ENCODE results near the gene ANO2. TPM values are rescaled to one million over a fixed set of nuclear protein-coding genes. Genes with fewer than 3 reads are reported as not detected.
"Not testable (repeated sequence)": the region's sequence is repeated elsewhere in the genome, so short reads cannot be mapped to it uniquely, and the experiment has no call there.

The ANO2 gene
- total RNA-seq, 4 donors from 2014 or later: 1.4 to 3.3 (median 2.7) TPM; not detected in 1

- intact Hi-C loops (cut with DNase I; ENCODE audit: low total_unique reads): no loop called here
- TF ChIP-seq EP300 (IDR thresholded peaks at IDR 0.05; ENCODE audit: low read depth) (no peak), POLR2AphosphoS5 (IDR thresholded peaks at IDR 0.05) (no peak), CTCF (IDR thresholded peaks at IDR 0.05) (no peak), POLR2A (IDR thresholded peaks at IDR 0.05) (no peak)
- WGBS, 2 donors (ENCODE audit: low coverage in 1 of 2): 88 to 89% methylated on average over 4 to 8 of the region's 8 CpGs
Measured at GRCh38 chr12:5537771-5538170, 407.3 kb downstream of the ANO2 start.

GRCh38 chr12:5537026-5537615, 407.9 kb downstream of the ANO2 start:
- H3K9me3 ChIP-seq; H3K36me3 ChIP-seq; DNase-seq; intact Hi-C loops (cut with DNase I; ENCODE audit: low total_unique reads); in situ Hi-C loops (cut with MboI; ENCODE audit: low pct_ligation_motif_present in 1 of 4, low pct_unique_long_range_greater_than_20kb in 1 of 4, low sequenced_read_pairs in 3 of 4); H3K27ac ChIP-seq; H3K4me3 ChIP-seq; H3K27me3 ChIP-seq; H3K4me1 ChIP-seq: not testable (repeated sequence)
- 60 to 62% methylated on average over 2 to 13 of the region's 13 CpGs for WGBS, 2 donors (ENCODE audit: low coverage in 1 of 2)

More at GRCh38 chr12:5537771-5538170, 407.3 kb downstream of the ANO2 start:
- Histone ChIP-seq H3K4me3 (no peak overlapping the region), H3K27me3 (no peaks in the 10 kb centered on the region), H3K36me3 (no peaks in the 10 kb centered on the region), H3K4me1 (no peaks in the 10 kb centered on the region), H3K27ac (no peak overlapping the region), H3K9me3 (no peaks in the 10 kb centered on the region)
- in situ Hi-C loops (cut with MboI; ENCODE audit: low pct_ligation_motif_present in 1 of 4, low pct_unique_long_range_greater_than_20kb in 1 of 4, low sequenced_read_pairs in 3 of 4): no loop called here
- DNase-seq: no peak

GRCh38 chr12:5535541-5535940, 409.5 kb downstream of the ANO2 start:
- Histone ChIP-seq H3K4me3 (no peak overlapping the region), H3K4me1 (no peaks in the 10 kb centered on the region), H3K36me3 (no peaks in the 10 kb centered on the region), H3K27ac (no peak overlapping the region), H3K27me3 (no peaks in the 10 kb centered on the region), H3K9me3 (no peaks in the 10 kb centered on the region)
- TF ChIP-seq CTCF (IDR thresholded peaks at IDR 0.05): no peak
- no peak for TF ChIP-seq EP300 (IDR thresholded peaks at IDR 0.05; ENCODE audit: low read depth)
- no peak for TF ChIP-seq POLR2AphosphoS5 (IDR thresholded peaks at IDR 0.05)
- TF ChIP-seq POLR2A (IDR thresholded peaks at IDR 0.05): no peak
- WGBS, 2 donors (ENCODE audit: low coverage in 1 of 2): 92 to 93% methylated on average over 2 to 3 of the region's 3 CpGs
- in situ Hi-C loops (cut with MboI; ENCODE audit: low pct_ligation_motif_present in 1 of 4, low pct_unique_long_range_greater_than_20kb in 1 of 4, low sequenced_read_pairs in 3 of 4) (no loop called here), intact Hi-C loops (cut with DNase I; ENCODE audit: low total_unique reads) (no loop called here)
- no peak for DNase-seq

GRCh38 chr12:5534426-5535199, 410.4 kb downstream of the ANO2 start:
- TF ChIP-seq CTCF (IDR thresholded peaks at IDR 0.05) (no peak), EP300 (IDR thresholded peaks at IDR 0.05; ENCODE audit: low read depth) (no peak), POLR2A (IDR thresholded peaks at IDR 0.05) (no peak), POLR2AphosphoS5 (IDR thresholded peaks at IDR 0.05) (no peak)
- H3K4me3 ChIP-seq: no peak overlapping the region
- in situ Hi-C loops (cut with MboI; ENCODE audit: low pct_ligation_motif_present in 1 of 4, low pct_unique_long_range_greater_than_20kb in 1 of 4, low sequenced_read_pairs in 3 of 4): no loop called here

More at GRCh38 chr12:5534426-5535199, 410.4 kb downstream of the ANO2 start:
- no peaks in the 10 kb centered on the region for H3K9me3 ChIP-seq
- H3K27ac ChIP-seq: no peak overlapping the region
- no peaks in the 10 kb centered on the region for H3K36me3 ChIP-seq
- DNase-seq: no peak
- H3K27me3 ChIP-seq: no peaks in the 10 kb centered on the region
- WGBS, 2 donors (ENCODE audit: low coverage in 1 of 2): 80 to 88% methylated on average over 5 to 10 of the region's 10 CpGs
- no peaks in the 10 kb centered on the region for H3K4me1 ChIP-seq
- intact Hi-C loops (cut with DNase I; ENCODE audit: low total_unique reads): no loop called here

All from transverse colon (tissue), 4 donors.